T-cell (primary cell): ENCODE measurements around the gene FPGS. TPM values are rescaled to one million over a fixed set of nuclear protein-coding genes. Genes with fewer than 3 reads are reported as not detected.

Experiments used
- ATAC-seq, 4 experiments: fragments of 200-7000 bp in 3 of 4; fragments of 150-1000 bp in 1 of 4; cut with Tn5 transposase; replicated peaks in 1 of 4; 1 replicate in 3 of 4; 2 replicates in 1 of 4; pipeline ENCODE4 v1.10.0; 2021; ENCODE audit warnings: moderate library complexity in 3 of 4, mild to moderate bottlenecking in 2 of 4, moderate number of reproducible peaks in 1 of 4
- CTCF ChIA-PET, 2 donors: fragments of 300-600 bp; sonication (Branson Sonifier 250); formaldehyde crosslinking; loops; one replicate each; lab custom pipeline; 2022; ENCODE audit warnings: antibody characterized with exemption in 2 of 2; lab: Charles Lee
- POLR2A ChIA-PET, 2 donors: fragments of 300-600 bp; sonication (Branson Sonifier 250); formaldehyde crosslinking; loops; one replicate each; lab custom pipeline; 2022; ENCODE audit warnings: antibody characterized with exemption in 2 of 2; lab: Charles Lee
- DNase-seq, 35 experiments: peaks; one replicate each; pipeline versions ENCODE4 v3.0.0 to v3.0.0-alpha.2; 2013 to 2023
- H3K27ac ChIP-seq: one replicate; pipeline ENCODE4 v1.5.1; 2013; ENCODE audit warnings: low read length
- H3K27me3 ChIP-seq, 2 experiments: replicated peaks in 1 of 2; 1 replicate in 1 of 2; 2 replicates in 1 of 2; pipeline versions ENCODE4 v1.6.1 to v1.7.0; 2013; ENCODE audit warnings: low read length in 1 of 2, mixed read lengths in 1 of 2; ENCODE audit not compliant: control insufficient read depth in 2 of 2, insufficient read depth in 2 of 2; ENCODE audit errors: extremely low read depth in 1 of 2
- H3K36me3 ChIP-seq, 2 donors: 1 replicate in 1 of 2; 2 replicates in 1 of 2; pipeline versions ENCODE4 v1.6.1 to v1.7.0; 2013; ENCODE audit warnings: low read length in 1 of 2; ENCODE audit not compliant: control insufficient read depth in 2 of 2, insufficient read depth in 1 of 2; ENCODE audit errors: extremely low read depth in 1 of 2
- H3K4me1 ChIP-seq, 2 experiments: 1 replicate in 1 of 2; 2 replicates in 1 of 2; pipeline versions ENCODE4 v1.6.1 to v1.7.0; 2013; ENCODE audit warnings: low read length in 2 of 2, mixed read lengths in 1 of 2; ENCODE audit not compliant: insufficient read depth in 2 of 2, control insufficient read depth in 1 of 2; ENCODE audit errors: extremely low read depth in 1 of 2
- H3K4me3 ChIP-seq, 2 donors: 1 replicate in 1 of 2; 2 replicates in 1 of 2; pipeline versions ENCODE4 v1.5.1 to v1.7.0; 2013; ENCODE audit warnings: mild to moderate bottlenecking in 2 of 2, low read length in 1 of 2, moderate library complexity in 1 of 2; ENCODE audit not compliant: control insufficient read depth in 1 of 2; ENCODE audit errors: extremely low read depth in 1 of 2
- H3K9me3 ChIP-seq: 2 replicates; pipeline ENCODE4 v1.7.0; 2013
- H3K27ac Mint-ChIP-seq, 2 donors: one replicate each; pipeline ENCODE4 v1.8.0; 2020 to 2021; ENCODE audit warnings: mild to moderate bottlenecking in 2 of 2, mixed read lengths in 2 of 2
- H3K27me3 Mint-ChIP-seq, 2 donors: one replicate each; pipeline ENCODE4 v1.8.0; 2021 to 2022; ENCODE audit warnings: mixed read lengths in 2 of 2
- H3K36me3 Mint-ChIP-seq: one replicate; pipeline ENCODE4 v1.8.0; 2021; ENCODE audit warnings: mixed read lengths
- H3K4me1 Mint-ChIP-seq, 3 donors: one replicate each; pipeline ENCODE4 v1.8.0; 2020 to 2022; ENCODE audit warnings: mixed read lengths in 3 of 3, mild to moderate bottlenecking in 1 of 3
- H3K4me3 Mint-ChIP-seq, 3 donors: one replicate each; pipeline ENCODE4 v1.8.0; 2020 to 2022; ENCODE audit warnings: mild to moderate bottlenecking in 3 of 3, mixed read lengths in 3 of 3, moderate library complexity in 3 of 3
- H3K9me3 Mint-ChIP-seq, 3 donors: one replicate each; pipeline ENCODE4 v1.8.0; 2020 to 2022; ENCODE audit warnings: mixed read lengths in 3 of 3
- WGBS: methylation state at CpG from one replicate; pipeline ENCODE4 v1.1.5; 2013; ENCODE audit warnings: missing lambda C conversion rate; ENCODE audit not compliant: insufficient coverage; 5-methylcytosine and 5-hydroxymethylcytosine counted together
- total RNA-seq, 35 experiments: library from RNA in 6 of 35; stranded (reverse) in 6 of 35; fragments of 120-200 nt in 1 of 35; gene quantifications; one replicate each; pipeline versions ENCODE4 v1.2.1 to v1.2.4 and lab custom pipeline; 2013 to 2026

Gene FPGS
- total RNA-seq, 5 donors from 2014 or later (not counting 1 experiment from before 2014, with no cell fraction given) = 78.4 to 151 (median 139) TPM

DNA sequence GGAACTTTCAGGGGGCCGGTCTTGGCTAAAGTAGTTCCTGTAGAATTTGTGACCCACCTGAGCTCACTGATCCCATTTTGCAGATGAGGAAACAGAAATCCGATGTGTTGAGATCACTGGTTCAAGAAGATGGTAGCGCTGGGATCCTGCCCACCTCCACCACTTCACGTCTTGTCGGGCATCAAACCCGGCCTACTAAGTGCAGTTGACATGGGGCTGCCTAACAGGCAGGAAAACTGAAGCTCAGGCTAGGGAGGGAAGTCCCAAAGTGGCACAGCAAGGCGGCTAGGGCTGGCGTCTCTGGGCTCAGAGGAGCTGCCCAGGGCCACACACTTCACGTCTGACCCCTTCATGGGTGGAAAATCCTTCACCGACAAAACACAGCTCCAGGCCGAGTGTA, 52.3 kb downstream of the FPGS start:
- H3K9me3 ChIP-seq = no peaks in the 10 kb centered on the region
- Mint-ChIP-seq H3K4me3 (peak overlapping the region; percentile 36 to 93 (median 47)), H3K27ac (peak overlapping the region; percentile 49 to 68), H3K36me3 (peaks cover 7% of the 10 kb centered on the region), H3K27me3 (no peaks in the 10 kb centered on the region), H3K4me1 (peaks cover 28 to 42% (median 32%) of the 10 kb centered on the region in 3 donors), H3K9me3 (peaks cover 0 to 3% (median 3%) of the 10 kb centered on the region in 3 donors)
- H3K36me3 ChIP-seq = no peaks in the 10 kb centered on the region
- CTCF ChIA-PET = no interaction called here
- H3K4me1 ChIP-seq = peaks cover 2 to 52% of the 10 kb centered on the region in 2 experiments
- whole genome bisulfite sequencing = 60% methylated on average over 5 of the region's 11 CpGs
- ATAC-seq (no peak), DNase-seq (no peak)
- H3K4me3 ChIP-seq = peak overlapping the region in 1 of 2 donors; percentile 57
- peak overlapping the region; percentile 51 for H3K27ac ChIP-seq
- POLR2A ChIA-PET = interaction anchor here (0.6 kb wide), 3 partner anchors 12 to 84 kb away, joined by 4 to 7 read pairs (median 7); no protein-coding TSS in a partner anchor
- no peaks in the 10 kb centered on the region for H3K27me3 ChIP-seq

- Mint-ChIP-seq H3K36me3 (peaks cover 4% of the 10 kb centered on the region), H3K27ac (peak overlapping the region; percentile 57 to 87), H3K4me3 (peak overlapping the region; percentile 36 to 93 (median 47)), H3K9me3 (peaks cover 0 to 2% (median 1%) of the 10 kb centered on the region in 3 donors), H3K27me3 (no peaks in the 10 kb centered on the region), H3K4me1 (peaks cover 29 to 46% (median 32%) of the 10 kb centered on the region in 3 donors)
- H3K36me3 ChIP-seq = no peaks in the 10 kb centered on the region
- H3K27ac ChIP-seq = no peak overlapping the region
- ChIA-PET CTCF (no interaction called here), POLR2A (interaction anchor here in 1 of 2 donors (0.6 kb wide), 1 partner anchor 85 kb away, joined by 4 read pairs; no protein-coding TSS in a partner anchor)
- DNase-seq (no peak), ATAC-seq (no peak)
- no peaks in the 10 kb centered on the region for H3K27me3 ChIP-seq
- H3K4me3 ChIP-seq = no peak overlapping the region
- peaks cover 2 to 57% of the 10 kb centered on the region in 2 experiments for H3K4me1 ChIP-seq
- no peaks in the 10 kb centered on the region for H3K9me3 ChIP-seq
- 94% methylated on average over 5 of the region's 5 CpGs for WGBS
Measured at GRCh38 chr9:127855522-127855921, 52.8 kb downstream of the FPGS start.

- no peaks in the 10 kb centered on the region for H3K9me3 Mint-ChIP-seq
- H3K36me3 ChIP-seq = no peaks in the 10 kb centered on the region
- no peaks in the 10 kb centered on the region for H3K27me3 Mint-ChIP-seq
- ChIA-PET POLR2A (no interaction called here), CTCF (no interaction called here)
- DNase-seq (no peak), ATAC-seq (no peak)
- 79% methylated on average over 11 of the region's 11 CpGs for WGBS
- H3K9me3 ChIP-seq = no peaks in the 10 kb centered on the region
- H3K4me3 ChIP-seq = no peak overlapping the region
- peak overlapping the region; percentile 57 to 87 for H3K27ac Mint-ChIP-seq
- H3K36me3 Mint-ChIP-seq = no peaks in the 10 kb centered on the region
- no peak overlapping the region for H3K27ac ChIP-seq
- H3K27me3 ChIP-seq = no peaks in the 10 kb centered on the region
- H3K4me1 Mint-ChIP-seq = peaks cover 36 to 52% (median 38%) of the 10 kb centered on the region in 3 donors
- H3K4me1 ChIP-seq = peaks cover 2 to 64% of the 10 kb centered on the region in 2 experiments
- H3K4me3 Mint-ChIP-seq = peak overlapping the region in 2 of 3 donors; percentile 35 to 93
Measured at GRCh38 chr9:127856094-127856728, 53.5 kb downstream of the FPGS start.

GRCh38 chr9:127856729-127857116, 54.0 kb downstream of the FPGS start:
- WGBS = 90% methylated on average over 5 of the region's 8 CpGs
- ChIA-PET POLR2A (no interaction called here), CTCF (no interaction called here)
- Mint-ChIP-seq H3K36me3 (no peaks in the 10 kb centered on the region), H3K27me3 (no peaks in the 10 kb centered on the region), H3K27ac (no peak overlapping the region), H3K4me1 (peaks cover 40 to 56% (median 41%) of the 10 kb centered on the region in 3 donors), H3K4me3 (no peak overlapping the region), H3K9me3 (no peaks in the 10 kb centered on the region)
- Histone ChIP-seq H3K27me3 (no peaks in the 10 kb centered on the region), H3K4me3 (no peak overlapping the region), H3K36me3 (no peaks in the 10 kb centered on the region), H3K4me1 (peaks cover 7 to 69% of the 10 kb centered on the region in 2 experiments), H3K27ac (no peak overlapping the region), H3K9me3 (no peaks in the 10 kb centered on the region)
- ATAC-seq (no peak), DNase-seq (no peak)

DNA sequence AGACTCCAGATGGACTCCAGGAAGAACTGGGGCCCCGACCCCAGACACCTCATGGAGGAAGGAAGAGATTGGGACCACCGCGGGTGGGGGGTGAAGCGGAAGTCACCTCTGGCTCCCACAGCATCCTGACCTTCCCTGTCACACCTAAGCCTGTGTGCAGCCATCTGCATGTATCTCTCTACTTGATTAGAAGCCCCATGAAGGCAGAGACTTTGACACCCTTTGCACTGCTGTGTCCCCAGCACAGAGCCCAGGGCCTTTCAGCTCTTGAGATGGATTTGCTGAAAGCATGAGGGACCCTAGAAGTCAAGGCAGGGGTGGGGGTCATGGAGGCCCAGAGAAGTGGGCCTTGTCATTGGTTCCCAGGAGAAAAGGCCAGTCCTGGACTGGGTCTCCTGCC, 54.6 kb downstream of the FPGS start:
- no peak overlapping the region for H3K4me3 Mint-ChIP-seq

GRCh38 chr9:127858041-127858512, 55.4 kb downstream of the FPGS start:
- no peak overlapping the region for H3K4me3 ChIP-seq
- peaks cover 15 to 73% of the 10 kb centered on the region in 2 experiments for H3K4me1 ChIP-seq
- no peak overlapping the region for H3K27ac ChIP-seq
- ATAC-seq (no peak), DNase-seq (no peak)
- no peaks in the 10 kb centered on the region for H3K9me3 Mint-ChIP-seq
- no peaks in the 10 kb centered on the region for H3K36me3 ChIP-seq
- no peaks in the 10 kb centered on the region for H3K27me3 ChIP-seq
- H3K4me3 Mint-ChIP-seq = no peak overlapping the region
- no peaks in the 10 kb centered on the region for H3K27me3 Mint-ChIP-seq
- 81% methylated on average over 12 of the region's 12 CpGs for WGBS
- no peak overlapping the region for H3K27ac Mint-ChIP-seq
- no peaks in the 10 kb centered on the region for H3K9me3 ChIP-seq
- POLR2A ChIA-PET = no interaction called here
- CTCF ChIA-PET = no interaction called here
- no peaks in the 10 kb centered on the region for H3K36me3 Mint-ChIP-seq
- peaks cover 44 to 58% (median 45%) of the 10 kb centered on the region in 3 donors for H3K4me1 Mint-ChIP-seq

More for the DNA sequence above, 54.6 kb downstream of the FPGS start:
- Histone ChIP-seq H3K27me3 (no peaks in the 10 kb centered on the region), H3K4me3 (no peak overlapping the region), H3K27ac (no peak overlapping the region), H3K9me3 (no peaks in the 10 kb centered on the region), H3K4me1 (peaks cover 13 to 73% of the 10 kb centered on the region in 2 experiments), H3K36me3 (no peaks in the 10 kb centered on the region)
- Mint-ChIP-seq H3K4me1 (peaks cover 40 to 57% (median 41%) of the 10 kb centered on the region in 3 donors), H3K27ac (peak overlapping the region in 1 of 2 donors; percentile 59), H3K36me3 (no peaks in the 10 kb centered on the region), H3K27me3 (no peaks in the 10 kb centered on the region), H3K9me3 (no peaks in the 10 kb centered on the region)
- DNase-seq = no peak
- CTCF ChIA-PET = no interaction called here
- POLR2A ChIA-PET = no interaction called here
- no peak for ATAC-seq
- WGBS = 0% methylated on average over 1 of the region's 4 CpGs
